Spleen (tissue), 13 donors: ENCODE measurements around the gene BLOC1S2. TPM values are rescaled to one million over a fixed set of nuclear protein-coding genes. Genes with fewer than 3 reads are reported as not detected.

Experiments used
- DNase-seq: peaks from one replicate; pipeline ENCODE4 v3.0.0-alpha.2; 2020
- H3K27ac ChIP-seq, 8 donors: fragments of 200-600 bp; sonication (generic) in 7 of 8; 1 replicate in 4 of 8; 2 replicates in 4 of 8; pipeline versions ENCODE4 v1.5.0 to v1.8.0; 2016 to 2021; ENCODE audit warnings: inconsistent platforms in 4 of 8, mild to moderate bottlenecking in 4 of 8, moderate library complexity in 1 of 8
- H3K27me3 ChIP-seq, 7 donors: fragments of 200-600 bp; sonication (generic) in 6 of 7; replicated peaks in 1 of 7; 1 replicate in 4 of 7; 2 replicates in 3 of 7; pipeline versions ENCODE4 v1.5.0 to v1.8.0; 2016 to 2021; ENCODE audit warnings: inconsistent platforms in 3 of 7, mild to moderate bottlenecking in 1 of 7
- H3K36me3 ChIP-seq, 6 donors: fragments of 200-600 bp; sonication (generic) in 5 of 6; 1 replicate in 4 of 6; 2 replicates in 2 of 6; pipeline versions ENCODE4 v1.5.0 to v1.8.0; 2016 to 2021; ENCODE audit warnings: inconsistent platforms in 2 of 6
- H3K4me1 ChIP-seq, 6 donors: fragments of 200-600 bp; sonication (generic) in 5 of 6; 1 replicate in 3 of 6; 2 replicates in 3 of 6; pipeline versions ENCODE4 v1.5.0 to v1.8.0; 2016 to 2021; ENCODE audit warnings: inconsistent platforms in 3 of 6
- H3K4me3 ChIP-seq, 8 donors: fragments of 200-600 bp; sonication (generic) in 7 of 8; 1 replicate in 4 of 8; 2 replicates in 4 of 8; pipeline versions ENCODE4 v1.5.0 to v1.8.0; 2016 to 2021; ENCODE audit warnings: inconsistent platforms in 4 of 8, mild to moderate bottlenecking in 4 of 8, moderate library complexity in 2 of 8
- H3K9me3 ChIP-seq, 8 donors: fragments of 200-600 bp; sonication (generic) in 7 of 8; 1 replicate in 4 of 8; 2 replicates in 4 of 8; pipeline versions ENCODE4 v1.5.0 to v1.8.0; 2016 to 2021; ENCODE audit warnings: inconsistent platforms in 4 of 8
- POLR2A ChIP-seq, 3 donors: fragments of 450-650 bp; IDR thresholded peaks; one replicate each; pipeline ENCODE4 v1.5.1; 2017; ENCODE audit warnings: antibody characterized with exemption in 3 of 3, mild to moderate bottlenecking in 1 of 3
- POLR2AphosphoS5 ChIP-seq, 3 donors: sonication (generic); formaldehyde crosslinking; IDR thresholded peaks; one replicate each; pipeline ENCODE4 v1.5.1; 2017; ENCODE audit warnings: antibody characterized with exemption in 3 of 3
- WGBS, 5 donors: extraction: QIAGEN DNeasy Blood & Tissue Kit in 3 of 5; methylation state at CpG; one replicate each; pipeline versions ENCODE4 v1.1.5 to v1.1.7; 2013 to 2018; 5-methylcytosine and 5-hydroxymethylcytosine counted together
- intact Hi-C: fragments of 100-400 bp; cut with DNase I; formaldehyde crosslinking; loops from one replicate; pipeline ENCODE4 v1.15.0; 2023; ENCODE audit warnings: low total_unique reads
- long read RNA-seq, 2 donors: transcript quantifications; one replicate each; lab custom pipeline, GENCODE V29; 2026
- polyA plus RNA-seq, 3 donors: library from polyadenylated mRNA; stranded (reverse); fragments of 200-250 nt; gene quantifications; one replicate each; pipeline ENCODE4 v1.2.1, GENCODE V29; 2013
- total RNA-seq, 7 donors: library from RNA; depleted of rRNA in 3 of 7; stranded (reverse); fragments of >200 nt in 3 of 7; fragmentation: NEBNext Ultra II Directional in 4 of 7; extraction: Animal tissue kit (Norgen Biotek cat#: 25700) in 4 of 7; gene quantifications; one replicate each; pipeline versions ENCODE4 v1.1.0 to v1.2.1, GENCODE V29; 2016 to 2021
- TF ChIP-seq, protein P1 (sequence below), 11 experiments: fragments of 200-600 bp in 7 of 11; fragments of 450-650 bp in 4 of 11; sonication (generic) in 4 of 11; IDR thresholded peaks in 8 of 11; conservative IDR thresholded peaks in 3 of 11; 1 replicate in 7 of 11; 2 replicates in 4 of 11; pipeline versions ENCODE4 v1.4.0 to v1.8.0; 2016 to 2021; ENCODE audit warnings: antibody characterized with exemption in 11 of 11, inconsistent platforms in 4 of 11, mild to moderate bottlenecking in 1 of 11
- donor health status: healthy with polysubstance abuse.
- donor health status: DM: no; HTN: no; CAD: no; lungs with moderate emphysema.
- donor health status: DM: no; HTN: no; CAD: no.
- donor health status: Bipolar disorder and iron deficiency.
- donor health status: healthy.
- donor health status: DM: no; HTN: no; CAD: no.
- donor health status: DM: yes; HTN: yes; CAD: no.

BLOC1S2 gene
- total RNA-seq: 10 to 100 TPM; 45.0 to 54.4 (median 50.1) TPM
- 10 to 100 TPM; 81.7 to 96.1 (median 92.5) TPM for polyA plus RNA-seq
- long read RNA-seq, donor 1, transcript BLOC1S2-203 (4 exons, 2,024 nt): minor isoform, 13 of 33 reads
- long read RNA-seq, donor 1, transcript BLOC1S2-202 (5 exons, 1,249 nt): major isoform, 20 of 33 reads
- long read RNA-seq, donor 1, partial matches to known transcripts: 0 of 33 reads
- long read RNA-seq, donor 1, other reads (novel, unspliced or antisense): 0 of 33 reads
- long read RNA-seq, donor 2, transcript BLOC1S2-202 (5 exons, 1,249 nt): minor isoform, 8 of 18 reads
- long read RNA-seq, donor 2, transcript BLOC1S2-203 (4 exons, 2,024 nt): major isoform, 10 of 18 reads
- long read RNA-seq, donor 2, partial matches to known transcripts: 0 of 18 reads
- long read RNA-seq, donor 2, other reads (novel, unspliced or antisense): 0 of 18 reads

DNA sequence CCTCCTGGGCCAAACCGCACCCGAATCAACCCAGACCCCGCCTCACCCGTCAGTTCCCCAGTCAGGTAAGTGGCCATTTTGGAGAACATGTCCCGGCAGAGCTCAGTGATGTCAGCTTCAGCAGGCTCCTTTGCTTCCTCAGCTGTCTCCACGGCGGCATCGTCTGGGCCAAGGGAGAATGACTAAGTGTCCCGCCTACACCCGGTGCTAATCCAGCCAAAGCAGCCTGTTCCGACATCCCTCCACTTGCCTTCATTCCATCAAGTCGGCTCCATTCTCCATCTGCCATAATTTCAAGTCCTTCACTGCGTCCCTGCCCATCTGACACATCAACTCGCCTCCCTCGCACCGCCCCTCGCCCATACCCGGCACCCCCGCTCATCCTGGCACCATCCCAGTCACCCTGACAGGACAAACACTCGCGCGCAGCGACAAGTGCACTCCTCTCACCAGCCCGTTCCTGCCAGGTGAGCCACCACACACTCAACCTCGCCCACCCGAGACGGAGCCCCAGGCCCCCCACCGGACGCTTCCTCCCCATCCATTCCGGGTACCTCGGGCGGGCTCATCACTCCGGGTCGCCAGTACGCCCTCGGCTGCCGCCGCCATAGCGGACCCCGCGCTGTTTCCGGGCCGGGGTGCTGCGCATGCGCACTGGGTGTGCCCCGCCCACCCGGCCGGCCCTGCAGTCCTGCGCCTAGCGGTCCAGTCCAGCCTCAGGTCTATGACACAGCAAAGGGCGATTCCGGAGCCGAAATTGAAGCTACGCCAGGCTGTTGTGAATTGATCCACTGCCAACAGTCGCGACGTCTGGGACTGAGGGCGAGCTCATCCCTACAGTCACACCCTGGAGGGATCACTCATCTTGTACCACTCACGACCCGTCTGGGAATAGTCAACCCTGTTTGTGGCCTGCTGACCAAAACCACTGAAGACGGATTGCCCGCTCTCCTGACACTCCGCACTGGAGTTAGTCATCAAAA, at the start of gene BLOC1S2:
Gene BLOC1S2, minus strand, starts transcription at position 630 of the 983 bp plus-strand sequence. Its CDS starts 21 bp downstream, at position 609.
- Histone ChIP-seq H3K4me3 (peak within 1 kb of the TSS; percentile 66 to 96 (median 88)), H3K4me1 (peaks cover 34 to 64% (median 49%) of the 10 kb centered on the region in 6 donors), H3K27me3 (no peaks in the 10 kb centered on the region), H3K27ac (peak within 1 kb of the TSS; percentile 91 to 99 (median 96)), H3K36me3 (peaks cover 0 to 28% (median 4%) of the 10 kb centered on the region in 6 donors), H3K9me3 (no peaks in the 10 kb centered on the region)
- intact Hi-C loops: no loop called here
- DNase-seq: peak; percentile 96
- 1 to 3% (median 1%) methylated on average over 41 to 63 of the region's 63 CpGs for WGBS, 5 donors
- TF ChIP-seq POLR2A (IDR thresholded peaks at IDR 0.05) (peak in 2 of 3 donors; percentile 59 to 66), POLR2AphosphoS5 (IDR thresholded peaks at IDR 0.05) (peak; percentile 95 to 98 (median 97))
- TF ChIP-seq, protein P1, sequence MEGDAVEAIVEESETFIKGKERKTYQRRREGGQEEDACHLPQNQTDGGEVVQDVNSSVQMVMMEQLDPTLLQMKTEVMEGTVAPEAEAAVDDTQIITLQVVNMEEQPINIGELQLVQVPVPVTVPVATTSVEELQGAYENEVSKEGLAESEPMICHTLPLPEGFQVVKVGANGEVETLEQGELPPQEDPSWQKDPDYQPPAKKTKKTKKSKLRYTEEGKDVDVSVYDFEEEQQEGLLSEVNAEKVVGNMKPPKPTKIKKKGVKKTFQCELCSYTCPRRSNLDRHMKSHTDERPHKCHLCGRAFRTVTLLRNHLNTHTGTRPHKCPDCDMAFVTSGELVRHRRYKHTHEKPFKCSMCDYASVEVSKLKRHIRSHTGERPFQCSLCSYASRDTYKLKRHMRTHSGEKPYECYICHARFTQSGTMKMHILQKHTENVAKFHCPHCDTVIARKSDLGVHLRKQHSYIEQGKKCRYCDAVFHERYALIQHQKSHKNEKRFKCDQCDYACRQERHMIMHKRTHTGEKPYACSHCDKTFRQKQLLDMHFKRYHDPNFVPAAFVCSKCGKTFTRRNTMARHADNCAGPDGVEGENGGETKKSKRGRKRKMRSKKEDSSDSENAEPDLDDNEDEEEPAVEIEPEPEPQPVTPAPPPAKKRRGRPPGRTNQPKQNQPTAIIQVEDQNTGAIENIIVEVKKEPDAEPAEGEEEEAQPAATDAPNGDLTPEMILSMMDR (IDR thresholded peaks at IDR 0.05 in 8 of 11, conservative IDR thresholded peaks at IDR 0.05 in 3 of 11): peak in 6 of 11 experiments; percentile 10 to 52 (median 44)

- Histone ChIP-seq H3K36me3 (no peaks in the 10 kb centered on the region), H3K9me3 (no peaks in the 10 kb centered on the region), H3K27me3 (peaks cover 0 to 20% (median 0%) of the 10 kb centered on the region in 7 donors), H3K4me3 (no peak overlapping the region), H3K4me1 (peaks cover 5 to 16% (median 14%) of the 10 kb centered on the region in 6 donors), H3K27ac (no peak overlapping the region)
- no peak for DNase-seq
- intact Hi-C loops: no loop called here
- TF ChIP-seq, protein P1 (IDR thresholded peaks at IDR 0.05 in 8 of 11, conservative IDR thresholded peaks at IDR 0.05 in 3 of 11): no peak
- TF ChIP-seq POLR2A (IDR thresholded peaks at IDR 0.05) (no peak), POLR2AphosphoS5 (IDR thresholded peaks at IDR 0.05) (no peak)
- 76 to 91% (median 82%) methylated on average over 9 of the region's 9 CpGs for WGBS, 5 donors
Observed at GRCh38 chr10:100334762-100335161, 48.3 kb upstream of the BLOC1S2 start.

DNA sequence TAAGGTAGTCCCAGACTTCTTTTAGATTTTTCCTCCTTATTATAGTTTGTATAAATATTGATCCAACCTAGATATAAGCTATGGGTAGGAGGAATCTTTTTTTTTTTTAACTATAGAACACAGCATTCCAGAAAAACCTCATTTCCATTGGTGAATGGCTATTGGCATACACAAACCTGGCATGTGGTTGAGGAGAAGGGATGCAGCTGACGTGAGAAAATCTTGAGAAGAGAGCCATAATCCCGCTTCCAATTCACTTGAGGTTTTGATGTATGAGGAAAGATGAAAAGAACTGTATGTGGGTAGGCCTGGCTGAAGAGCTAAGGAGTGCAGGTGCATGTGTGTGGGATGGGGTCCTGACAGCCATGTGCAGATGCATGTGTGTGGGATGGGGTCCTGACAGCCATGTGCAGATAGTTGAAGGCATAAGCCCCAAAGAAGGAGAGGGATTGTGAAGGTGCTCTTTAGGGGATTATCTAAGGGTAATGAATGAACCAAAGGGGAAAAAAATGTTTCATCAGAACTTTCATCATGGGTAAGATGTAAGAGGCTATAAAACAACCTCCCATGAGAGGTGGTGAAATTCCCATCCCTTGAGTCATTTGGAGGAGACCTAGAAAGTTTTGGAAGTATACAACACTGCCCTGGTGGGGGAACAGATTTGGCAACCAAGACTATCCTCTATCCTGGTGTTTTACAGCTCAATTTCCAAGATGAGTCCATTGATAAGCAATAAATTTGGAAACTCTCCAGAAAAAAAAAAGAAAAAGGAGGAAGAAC, 47.4 kb upstream of the BLOC1S2 start:
- no peaks in the 10 kb centered on the region for H3K36me3 ChIP-seq
- TF ChIP-seq, protein P1 (IDR thresholded peaks at IDR 0.05 in 8 of 11, conservative IDR thresholded peaks at IDR 0.05 in 3 of 11): no peak
- no peak for TF ChIP-seq POLR2A (IDR thresholded peaks at IDR 0.05)
- no peak for TF ChIP-seq POLR2AphosphoS5 (IDR thresholded peaks at IDR 0.05)
- H3K9me3 ChIP-seq: no peaks in the 10 kb centered on the region
- no peak overlapping the region for H3K4me3 ChIP-seq
- intact Hi-C loops: no loop called here
- DNase-seq: no peak
- H3K27me3 ChIP-seq: peaks cover 0 to 21% (median 0%) of the 10 kb centered on the region in 7 donors
- H3K27ac ChIP-seq: no peak overlapping the region
- peaks cover under 1 to 7% (median 6%) of the 10 kb centered on the region in 6 donors for H3K4me1 ChIP-seq
- WGBS, 5 donors: 75 to 89% (median 80%) methylated on average over 2 of the region's 2 CpGs
